Measurements from ENCODE around the gene CGNL1.

CGNL1 gene

DNA sequence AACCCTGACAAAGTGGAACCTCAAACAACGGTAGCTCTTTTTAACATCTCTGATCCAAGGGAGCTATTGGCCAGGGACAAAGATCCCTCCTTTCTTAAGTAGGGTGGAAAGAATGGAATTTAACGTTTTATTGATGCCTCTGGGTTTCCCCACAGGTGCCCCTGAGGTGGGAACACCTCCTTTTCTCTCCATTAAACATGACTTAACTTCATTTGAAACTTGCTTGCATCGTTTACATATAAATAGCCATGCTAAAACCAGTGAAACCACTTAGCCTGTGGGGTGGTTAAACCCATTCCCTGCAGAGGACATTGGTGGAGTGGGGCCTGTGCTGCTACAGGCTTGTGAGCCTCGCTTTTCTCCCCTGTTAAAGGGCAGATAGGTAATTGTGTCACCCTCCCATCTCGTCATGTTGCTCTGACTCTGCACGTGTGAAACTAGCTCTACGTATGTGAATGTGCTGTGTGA lies 9.7 kb downstream of the CGNL1 start:
- no peak for DNase-seq (ENCODE audit: low read depth in 2 of 2)

DNA sequence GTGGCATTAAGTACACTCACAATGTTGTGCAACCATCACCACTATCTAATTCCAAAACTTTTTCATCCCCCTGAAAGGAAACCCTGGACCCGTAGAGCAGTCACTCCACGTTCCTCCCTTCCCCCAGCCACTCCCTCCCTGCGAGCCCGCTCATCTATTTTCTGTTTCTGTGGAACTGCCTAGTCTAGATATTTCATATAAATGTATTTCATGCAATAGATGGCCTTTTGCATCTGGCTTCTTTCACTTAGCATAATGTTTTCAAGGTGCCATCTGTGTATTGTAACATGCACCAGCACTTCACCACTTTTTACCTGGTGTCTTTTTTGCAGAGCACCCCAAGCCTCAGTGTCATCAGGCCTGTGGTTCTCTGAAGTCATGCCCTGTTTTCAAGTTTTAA lies 10.7 kb downstream of the CGNL1 start:
- DNase-seq (ENCODE audit: low read depth in 2 of 2) = no peak

DNA sequence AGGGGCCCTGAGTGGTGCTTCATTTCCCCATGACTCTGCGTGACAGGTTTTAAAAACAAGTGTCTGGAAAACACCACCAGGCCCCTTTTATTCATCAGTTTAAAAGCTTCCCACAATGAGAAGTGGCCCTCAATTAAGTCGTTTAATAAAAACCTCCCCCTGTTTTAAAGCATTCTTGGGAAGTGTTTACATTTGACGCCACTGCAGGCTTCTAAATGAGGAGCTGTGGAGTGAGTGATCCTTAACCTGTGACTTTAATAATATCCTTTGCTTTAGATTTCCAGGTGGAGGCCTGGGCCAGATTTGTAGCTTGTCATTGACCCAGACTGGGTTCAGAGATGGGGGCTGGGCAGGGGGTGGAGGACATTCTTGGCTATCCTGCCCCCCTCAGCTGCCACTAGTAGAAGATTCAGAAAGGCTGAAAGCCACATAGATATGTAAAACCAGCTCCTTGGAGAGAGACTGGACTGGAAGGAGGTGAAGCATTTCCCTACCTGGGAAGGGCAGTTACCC lies 11.3 kb downstream of the CGNL1 start:
- DNase-seq (ENCODE audit: low read depth in 2 of 2) = no peak

DNA sequence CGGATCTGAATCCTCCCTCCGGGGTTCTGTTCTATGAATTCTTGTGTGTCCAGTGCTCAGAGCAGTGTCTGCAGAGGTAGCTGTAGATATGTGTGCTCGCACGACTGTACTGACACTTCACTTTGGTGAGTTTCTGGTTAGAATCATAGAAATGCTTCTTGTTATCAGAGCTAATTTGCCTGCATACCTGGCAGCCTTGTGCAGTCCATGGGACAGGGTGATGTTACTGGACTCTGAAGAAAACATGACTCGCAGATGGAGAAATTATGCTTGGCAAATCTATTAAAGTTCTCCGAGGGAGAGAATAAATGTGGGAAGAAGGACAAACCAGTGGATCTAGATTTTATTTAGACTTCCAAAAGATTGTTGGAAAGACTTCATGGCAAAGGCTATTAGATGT lies 12.2 kb downstream of the CGNL1 start:
- no peak for DNase-seq (ENCODE audit: low read depth in 2 of 2)

DNA sequence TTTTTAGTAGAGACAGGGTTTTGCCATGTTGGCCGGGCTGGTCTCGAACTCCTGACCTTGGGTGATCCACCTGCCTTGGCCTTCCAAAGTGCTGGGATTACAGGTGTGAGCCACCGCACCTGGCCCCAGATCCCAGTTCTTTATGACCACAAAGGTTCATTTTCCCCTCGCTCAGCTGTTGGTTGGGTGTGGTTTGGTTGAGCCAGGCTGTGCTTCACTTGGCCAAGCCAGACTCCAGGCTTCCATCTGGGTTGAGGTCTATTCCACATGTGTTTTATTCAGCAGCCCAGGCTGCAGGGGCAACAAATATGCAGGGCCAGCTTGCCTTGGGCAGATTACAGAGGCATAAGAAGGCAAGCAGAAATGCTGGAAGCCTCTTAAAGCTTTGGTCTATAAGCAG lies 13.7 kb downstream of the CGNL1 start:
- DNase-seq (ENCODE audit: low read depth in 2 of 2) = no peak

DNA sequence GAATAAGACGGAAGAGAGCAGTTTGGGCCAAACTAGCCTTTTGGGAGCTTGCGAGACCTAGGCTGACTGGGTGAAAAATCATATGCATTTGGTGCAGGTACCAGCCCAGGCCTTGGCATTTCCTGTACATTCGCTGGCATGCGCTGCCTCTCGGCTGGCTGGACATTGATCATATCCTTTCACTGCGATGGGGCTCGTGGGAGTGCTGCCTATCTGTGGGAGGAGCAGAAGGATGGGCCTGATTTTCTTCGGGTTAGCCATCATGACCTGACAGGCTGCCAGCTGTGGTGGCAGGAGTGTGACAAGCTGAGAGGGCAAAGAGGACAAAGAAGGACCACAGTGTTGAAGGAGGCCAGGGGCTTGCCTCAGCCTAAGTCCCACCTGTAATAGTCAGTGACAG lies 14.3 kb downstream of the CGNL1 start:
- DNase-seq (ENCODE audit: low read depth in 2 of 2) = no peak

DNA sequence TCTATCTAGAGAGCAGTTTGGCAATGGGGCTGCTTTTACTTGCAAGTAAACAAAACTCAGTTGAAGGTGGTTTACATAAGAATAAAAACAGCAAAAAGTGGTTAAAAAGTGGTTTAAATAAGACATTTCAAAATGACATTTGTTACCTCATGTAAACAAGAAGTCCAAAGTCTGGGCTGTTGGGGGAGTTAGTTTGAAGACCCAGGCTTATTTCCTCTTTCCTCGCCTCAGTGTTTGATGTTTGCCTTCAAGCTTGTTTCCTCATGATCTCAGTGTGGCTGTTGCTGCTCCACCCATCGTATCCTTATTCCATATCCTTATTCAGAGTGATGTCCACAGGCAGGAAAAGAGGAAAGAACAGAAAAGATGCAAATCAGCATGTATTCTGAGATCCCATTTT lies 15.2 kb downstream of the CGNL1 start:
- no peak for DNase-seq (ENCODE audit: low read depth in 2 of 2)

DNA sequence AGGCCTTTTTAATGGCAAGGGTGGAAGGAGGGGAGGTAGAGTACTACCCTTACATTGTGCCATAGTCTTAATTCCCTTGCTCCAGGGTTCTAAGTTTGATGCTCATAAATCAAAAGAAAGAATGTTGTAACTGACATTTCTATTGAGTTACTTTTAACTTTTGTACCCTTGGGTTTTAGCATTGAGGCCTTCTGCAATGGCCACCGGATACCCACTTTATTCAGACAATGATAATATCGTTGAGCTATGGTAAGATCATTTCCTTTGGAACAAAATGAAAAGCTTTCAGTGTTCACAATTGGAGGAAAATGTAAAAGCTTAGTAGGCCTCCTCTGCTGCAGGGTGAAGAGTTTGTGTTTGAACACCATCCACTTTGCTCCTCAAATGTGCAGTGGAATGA lies 16.8 kb downstream of the CGNL1 start:
- DNase-seq (ENCODE audit: low read depth in 2 of 2) = no peak

DNA sequence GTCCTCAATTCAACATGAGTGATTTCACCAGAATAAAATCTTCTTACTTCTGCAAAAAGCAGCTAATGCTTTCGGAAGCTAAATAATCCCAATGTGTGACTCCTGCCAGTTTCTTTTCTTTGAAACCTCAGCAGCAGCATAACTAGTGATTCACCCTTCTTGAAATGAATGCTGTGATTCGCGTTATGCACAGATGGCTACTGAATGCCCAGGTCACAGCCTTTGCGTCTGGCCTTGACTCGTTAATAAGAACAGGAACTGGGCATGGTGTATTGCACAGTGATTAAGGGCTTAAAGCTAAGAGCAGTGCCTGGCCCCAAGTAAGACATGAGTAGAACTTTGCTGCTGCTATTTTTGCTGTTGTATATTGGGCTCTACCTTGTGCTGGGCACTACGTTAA lies 19.0 kb downstream of the CGNL1 start:
- DNase-seq (ENCODE audit: low read depth in 2 of 2) = no peak

DNA sequence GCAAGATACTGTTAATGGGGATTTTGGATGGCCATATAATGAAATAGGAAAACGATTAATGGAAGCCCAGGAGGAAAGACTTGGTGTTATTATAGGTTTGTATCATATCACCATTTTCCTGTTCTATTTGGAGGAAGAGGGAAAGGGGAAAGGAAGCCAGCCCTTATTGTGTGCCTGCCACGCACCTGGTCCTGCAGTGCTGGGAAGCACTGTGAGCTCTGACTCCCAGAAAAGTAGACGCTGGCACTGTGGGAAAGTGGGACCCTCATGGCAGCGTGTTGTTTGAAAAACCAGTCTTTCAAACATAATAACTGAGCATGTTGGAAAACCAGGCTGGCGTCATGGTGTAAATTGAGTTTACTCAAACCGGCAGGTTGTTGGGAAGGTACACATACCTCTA lies 22.0 kb downstream of the CGNL1 start:
- no peak for DNase-seq (ENCODE audit: low read depth in 2 of 2)

DNA sequence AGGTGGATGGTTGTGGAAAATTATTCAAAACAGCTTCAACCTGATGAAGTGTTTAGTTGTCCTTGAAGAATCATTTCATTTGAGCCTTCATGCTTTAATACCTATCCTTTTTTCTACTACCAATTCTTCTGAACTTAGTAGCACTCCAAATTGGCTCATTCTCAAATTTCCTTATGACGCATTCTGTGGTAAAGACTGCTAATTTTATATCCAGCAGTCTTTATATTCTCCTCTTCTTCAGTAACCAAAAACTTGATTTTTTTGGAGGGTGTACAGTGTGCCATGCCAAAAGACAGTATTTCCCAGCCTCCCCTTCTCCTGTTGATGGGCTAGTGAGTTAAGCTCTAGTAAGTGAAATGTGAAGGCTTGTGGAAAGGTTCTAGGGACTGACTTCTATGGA lies 25.2 kb downstream of the CGNL1 start:
- no peak for DNase-seq (ENCODE audit: low read depth in 2 of 2)

DNA sequence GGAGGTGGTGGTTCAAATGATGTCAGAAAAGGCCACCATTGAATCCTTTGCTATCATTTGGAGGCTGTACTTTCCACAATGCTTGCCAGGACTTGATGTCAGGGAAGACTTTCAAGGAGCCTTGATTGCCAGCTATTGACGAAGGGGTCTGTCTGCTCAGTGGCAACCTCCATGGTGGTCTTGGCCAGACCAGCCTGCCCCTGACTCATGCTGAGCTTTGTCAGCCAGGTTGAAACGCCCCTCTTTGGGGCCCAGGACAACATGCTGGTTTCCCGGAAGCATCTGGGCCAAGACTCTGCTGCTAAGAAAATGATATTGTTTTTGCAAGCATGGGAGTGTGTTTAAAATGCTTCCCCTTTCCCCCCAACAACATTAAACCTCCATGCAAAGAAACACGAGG lies 26.7 kb downstream of the CGNL1 start:
- DNase-seq (ENCODE audit: low read depth in 2 of 2) = no peak

DNA sequence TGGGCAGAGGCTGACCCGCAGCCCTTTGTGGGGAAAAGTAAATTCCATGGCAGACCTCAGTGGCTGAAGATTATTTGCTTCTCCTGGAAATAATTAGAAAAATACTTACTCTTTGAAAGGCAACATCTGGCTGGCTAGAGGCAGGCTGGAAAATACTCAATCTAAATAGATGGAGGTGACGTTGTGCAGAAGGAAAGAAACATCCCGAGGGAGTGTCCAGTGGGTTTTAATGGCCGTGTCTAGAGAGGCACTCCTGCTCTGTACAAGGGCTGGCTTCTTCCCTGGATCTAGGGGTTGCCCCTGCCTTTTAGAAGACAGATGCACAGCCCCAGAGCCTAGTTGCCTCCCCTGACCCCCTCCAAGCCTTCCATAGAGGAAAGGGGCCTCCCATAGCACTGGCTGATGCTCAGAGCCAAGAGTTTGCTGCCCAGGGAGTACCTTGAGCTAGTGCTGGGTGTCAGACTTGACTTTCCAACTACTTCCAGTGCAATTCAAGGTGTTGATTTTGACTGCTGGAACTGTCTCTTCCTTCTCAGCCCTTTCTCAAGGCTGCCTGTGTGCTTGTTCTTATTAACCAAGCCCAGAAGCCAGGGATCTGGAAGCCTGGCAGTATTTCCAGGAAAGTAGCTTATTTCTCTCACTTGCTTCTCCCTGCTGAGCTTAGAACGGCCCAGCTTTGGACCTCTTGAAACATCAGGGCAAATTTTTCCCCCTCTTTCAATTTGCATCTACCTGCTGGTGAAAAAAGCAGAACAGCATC lies 27.4 kb downstream of the CGNL1 start:
- DNase-seq (ENCODE audit: low read depth in 2 of 2) = no peak

DNA sequence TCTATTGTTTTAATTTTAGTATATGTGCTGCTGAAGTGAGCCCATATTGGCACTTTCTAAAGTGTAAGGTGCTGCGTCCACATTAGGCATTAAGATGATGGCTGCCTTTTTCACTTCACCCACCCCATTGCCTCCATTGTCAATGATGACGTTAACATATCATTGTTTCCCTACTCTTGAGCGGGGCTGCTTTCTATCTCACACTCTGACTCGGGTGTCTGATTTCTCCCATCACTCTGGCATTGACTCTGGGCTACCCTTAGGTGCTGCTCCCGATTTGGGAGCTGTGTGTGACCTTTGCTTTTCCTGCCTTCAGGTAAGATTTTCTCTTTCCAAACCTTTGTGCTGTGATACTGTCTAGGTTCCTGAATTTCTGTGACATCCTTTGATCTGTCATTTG lies 28.8 kb downstream of the CGNL1 start:
- no peak for DNase-seq (ENCODE audit: low read depth in 2 of 2)

DNA sequence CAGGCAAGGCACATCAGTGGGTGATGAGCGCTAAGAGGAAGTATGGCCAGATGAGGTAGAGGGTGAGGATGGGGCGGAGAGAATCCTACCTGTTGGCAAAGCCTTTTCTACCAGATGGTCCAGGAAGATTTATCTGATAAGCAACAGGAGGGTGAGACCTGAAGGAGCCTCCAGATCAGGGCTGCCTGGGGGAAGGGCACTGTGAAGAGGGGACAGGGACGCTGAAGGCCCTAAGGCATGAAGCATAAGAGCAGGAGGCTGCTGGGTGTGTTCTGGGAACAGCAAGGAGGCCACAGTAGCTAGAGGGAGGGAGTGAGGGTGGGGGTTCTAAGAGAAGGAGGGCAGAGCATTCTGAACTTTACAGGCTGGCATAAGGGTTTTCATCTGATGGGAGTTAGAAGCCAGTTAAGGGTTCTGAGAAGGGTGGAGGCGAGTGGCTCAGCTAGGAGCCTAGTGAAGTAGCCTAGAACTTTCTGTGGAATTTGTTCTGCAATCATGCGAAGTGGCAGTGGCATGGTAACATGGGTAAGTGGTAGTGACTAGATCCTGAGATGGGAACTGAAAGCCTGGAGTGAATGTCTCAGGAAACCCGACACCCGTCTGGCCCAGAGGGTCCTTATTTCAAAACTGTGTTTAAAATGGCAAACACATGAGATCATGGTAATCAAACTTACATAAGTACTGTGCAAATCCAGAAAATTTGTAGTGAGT lies 29.9 kb downstream of the CGNL1 start:
- no peak for DNase-seq (ENCODE audit: low read depth in 2 of 2)

DNA sequence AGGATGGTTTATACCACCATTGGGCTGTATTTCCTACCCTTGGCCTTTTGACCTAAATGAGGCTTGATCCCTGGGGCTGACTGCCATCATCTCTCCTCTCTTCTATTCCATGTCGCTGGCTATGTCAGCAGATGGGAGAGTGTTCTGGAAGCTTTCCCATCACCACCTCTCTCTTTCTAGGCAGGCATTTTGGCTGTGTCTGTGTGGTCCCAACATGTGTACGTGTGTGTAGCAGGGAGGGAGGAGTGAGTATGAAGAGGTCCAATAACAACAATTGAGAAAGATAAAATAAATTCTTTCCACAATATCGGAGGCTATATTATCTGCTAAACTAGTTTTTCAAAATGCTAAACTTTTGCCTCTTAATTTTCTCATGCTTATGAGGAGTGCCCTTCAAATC lies 34.1 kb downstream of the CGNL1 start:
- DNase-seq (ENCODE audit: low read depth in 2 of 2) = no peak

DNA sequence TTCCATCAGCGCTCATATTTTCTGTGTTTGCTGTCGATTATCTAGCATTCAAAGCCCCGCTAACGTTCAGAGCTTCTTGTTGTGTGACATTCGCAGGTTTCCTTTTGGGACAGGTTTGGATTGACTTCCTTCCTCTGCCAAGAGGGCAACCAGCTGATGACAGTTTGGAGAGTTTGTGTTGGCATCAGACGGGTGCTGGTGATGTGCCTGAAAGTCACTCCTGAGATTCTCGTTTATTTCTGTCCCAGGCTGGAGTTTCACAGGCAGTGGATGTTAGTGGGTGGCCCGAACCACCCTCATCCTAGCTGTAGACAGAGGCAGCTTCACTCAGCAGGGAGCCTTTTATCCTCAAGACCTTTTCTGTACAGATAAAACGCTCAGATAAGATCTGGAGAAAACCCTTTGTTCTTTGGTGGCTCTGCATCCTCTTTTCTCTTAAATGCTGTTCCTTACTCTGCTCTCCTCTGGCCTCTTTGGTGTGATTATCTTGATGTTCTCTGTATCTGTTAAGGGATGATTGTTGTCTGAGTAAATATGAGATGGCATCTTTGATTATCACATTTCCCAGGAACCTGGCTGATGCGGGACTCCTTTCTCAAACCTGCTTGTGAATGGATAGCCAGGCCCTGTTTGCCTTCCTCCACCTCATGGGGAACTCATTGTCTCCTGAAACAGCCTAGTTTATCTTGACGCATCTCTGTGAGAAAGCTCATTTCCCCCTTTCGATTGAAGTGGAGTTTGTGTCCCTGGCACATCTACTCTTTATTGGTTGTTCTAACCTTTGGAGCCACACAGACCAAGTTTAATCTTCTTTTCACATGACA lies 35.9 kb downstream of the CGNL1 start:
- DNase-seq (ENCODE audit: low read depth in 2 of 2) = no peak

DNA sequence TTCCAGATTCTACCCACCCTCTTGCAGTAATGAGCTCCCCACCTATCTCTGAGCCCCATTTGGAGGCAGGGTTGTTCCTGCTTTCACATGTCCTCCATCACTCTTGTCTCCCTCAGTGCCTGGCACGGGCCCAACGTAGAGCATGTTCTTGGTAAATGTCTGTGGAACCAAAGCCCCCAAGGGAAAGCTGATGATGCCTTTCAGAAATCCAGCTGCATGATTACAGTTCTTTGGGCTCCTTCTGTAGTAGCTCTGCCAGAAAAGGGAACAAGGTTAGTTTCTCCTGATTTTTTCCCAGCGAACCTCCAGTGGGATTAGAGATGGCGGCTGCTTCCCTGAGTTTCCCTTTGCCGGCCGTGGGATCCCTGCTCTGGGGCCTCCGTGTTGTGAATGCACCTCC lies 39.3 kb downstream of the CGNL1 start:
- no peak for DNase-seq (ENCODE audit: low read depth in 2 of 2)

DNA sequence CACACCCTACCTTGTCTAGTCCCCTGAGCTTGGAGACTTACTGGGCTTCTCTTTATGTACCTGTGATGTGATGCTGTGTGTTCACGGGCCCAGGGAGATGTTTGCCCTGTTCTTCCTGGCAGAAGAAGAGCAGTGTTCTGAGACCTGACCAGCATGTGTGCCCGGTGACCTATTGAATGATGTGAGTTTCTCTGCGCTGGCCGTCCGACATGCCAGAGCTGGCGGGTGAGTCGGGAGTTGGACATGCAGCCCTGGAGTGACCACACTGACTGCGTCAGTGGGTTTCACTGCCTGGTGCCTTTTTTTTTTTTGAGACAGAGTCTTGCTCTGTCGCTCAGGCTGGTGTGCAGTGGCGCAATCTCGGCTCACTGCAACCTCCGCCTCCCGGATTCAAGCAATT lies 42.3 kb downstream of the CGNL1 start:
- no peak for DNase-seq (ENCODE audit: low read depth in 2 of 2)

DNA sequence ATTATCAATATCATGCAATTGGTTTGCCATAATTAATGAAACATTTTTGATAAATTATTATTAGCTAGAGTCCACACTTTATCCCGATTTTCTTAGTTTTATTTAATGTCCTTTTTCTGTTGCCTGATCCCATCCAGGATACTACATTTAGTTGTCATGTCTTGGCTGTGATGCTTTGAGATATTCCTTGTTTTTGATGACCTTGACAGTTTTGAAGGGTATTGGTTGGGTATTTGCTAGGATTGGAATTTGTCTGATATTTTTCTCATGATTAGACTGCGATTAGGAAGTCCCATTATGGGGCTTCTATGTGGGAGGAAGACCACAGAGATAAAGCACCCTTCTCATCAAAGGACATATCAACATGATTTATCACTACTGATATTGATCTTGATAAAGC lies 43.0 kb downstream of the CGNL1 start:
- DNase-seq (ENCODE audit: low read depth in 2 of 2) = no peak

DNA sequence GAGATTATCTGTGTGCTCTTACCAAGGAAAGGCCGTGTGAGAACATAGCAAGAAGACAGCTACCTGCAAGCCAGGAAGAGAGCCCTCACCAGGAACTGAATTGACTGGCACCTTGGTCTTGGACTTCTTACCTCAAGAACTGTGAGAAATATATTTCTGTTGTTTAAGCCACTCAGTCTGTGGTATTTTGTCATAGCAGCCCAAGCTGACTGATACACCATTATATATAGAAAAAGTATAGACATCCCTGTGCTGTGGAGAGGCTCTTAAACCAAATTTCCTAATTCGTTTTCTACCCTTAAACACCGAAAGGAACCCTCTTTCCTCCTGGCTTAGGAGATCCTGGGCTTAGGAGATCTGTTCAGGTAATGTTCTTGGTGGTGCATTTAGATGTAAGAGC lies 44.8 kb downstream of the CGNL1 start:
- DNase-seq (ENCODE audit: low read depth in 2 of 2) = no peak

DNA sequence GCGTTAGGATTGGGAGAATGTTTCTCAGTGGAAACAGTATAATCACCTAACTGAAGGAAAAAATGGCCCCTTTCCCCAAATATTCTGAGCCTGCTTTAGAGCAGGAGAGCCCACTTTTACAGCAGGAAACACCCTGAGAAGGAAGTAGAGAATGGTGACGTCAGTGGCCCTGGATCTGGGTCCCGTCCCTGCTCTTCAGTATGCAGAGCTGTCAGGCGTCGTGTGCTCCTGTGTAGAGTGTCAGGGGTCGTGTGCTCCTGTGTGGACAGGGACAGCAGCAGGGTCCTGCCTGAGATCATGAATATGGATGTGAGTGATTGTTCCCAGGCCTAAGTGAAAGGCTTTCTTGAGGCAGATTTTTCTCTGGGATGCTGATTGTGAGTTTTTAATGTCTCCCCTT lies 45.2 kb downstream of the CGNL1 start:
- no peak for DNase-seq (ENCODE audit: low read depth in 2 of 2)

Data from stimulated activated CD8-positive, alpha-beta memory T cell treated with anti-CD3 and anti-CD28 coated beads, Interleukin-7, amount 100 ng/mL, for 4 hours (primary cell).